ENCODE results near the gene KLHL29.

Gene KLHL29

GRCh38 chr2:23528690-23529089, 143.7 kb downstream of the KLHL29 start:
- no peak for TF ChIP-seq REST (IDR thresholded peaks at IDR 0.05; ENCODE audit: insufficient read depth in 1 of 2, low read depth in 2 of 2, low read length in 2 of 2)
- no peak for TF ChIP-seq POLR2AphosphoS5 (IDR thresholded peaks at IDR 0.05; ENCODE audit: low read depth, low read length)
- TF ChIP-seq SIN3A (IDR thresholded peaks at IDR 0.05; ENCODE audit: borderline replicate concordance, insufficient read depth, low read length): no peak
- TF ChIP-seq FOXP2 (optimal IDR thresholded peaks at IDR 0.05; ENCODE audit: borderline replicate concordance, extremely low read depth, extremely low read length, insufficient read depth): no peak

- TF ChIP-seq TAF1 (IDR thresholded peaks at IDR 0.05; ENCODE audit: borderline replicate concordance, insufficient read depth, low read length): no peak
- TF ChIP-seq REST (IDR thresholded peaks at IDR 0.05; ENCODE audit: insufficient read depth in 1 of 2, low read depth in 2 of 2, low read length in 2 of 2): no peak
- no peak for TF ChIP-seq FOXP2 (optimal IDR thresholded peaks at IDR 0.05; ENCODE audit: borderline replicate concordance, extremely low read depth, extremely low read length, insufficient read depth)
- TF ChIP-seq SIN3A (IDR thresholded peaks at IDR 0.05; ENCODE audit: borderline replicate concordance, insufficient read depth, low read length): no peak
- no peak for TF ChIP-seq POLR2AphosphoS5 (IDR thresholded peaks at IDR 0.05; ENCODE audit: low read depth, low read length)
Observed at GRCh38 chr2:23529659-23530058, 144.7 kb downstream of the KLHL29 start.

GRCh38 chr2:23530206-23530908, 145.4 kb downstream of the KLHL29 start:
- no peak for TF ChIP-seq REST (IDR thresholded peaks at IDR 0.05; ENCODE audit: insufficient read depth in 1 of 2, low read depth in 2 of 2, low read length in 2 of 2)
- TF ChIP-seq POLR2AphosphoS5 (IDR thresholded peaks at IDR 0.05; ENCODE audit: low read depth, low read length): no peak
- TF ChIP-seq FOXP2 (optimal IDR thresholded peaks at IDR 0.05; ENCODE audit: borderline replicate concordance, extremely low read depth, extremely low read length, insufficient read depth): no peak
- TF ChIP-seq TAF1 (IDR thresholded peaks at IDR 0.05; ENCODE audit: borderline replicate concordance, insufficient read depth, low read length): no peak
- TF ChIP-seq SIN3A (IDR thresholded peaks at IDR 0.05; ENCODE audit: borderline replicate concordance, insufficient read depth, low read length): no peak

GRCh38 chr2:23530909-23531276, 145.9 kb downstream of the KLHL29 start:
- no peak for TF ChIP-seq POLR2AphosphoS5 (IDR thresholded peaks at IDR 0.05; ENCODE audit: low read depth, low read length)
- no peak for TF ChIP-seq FOXP2 (optimal IDR thresholded peaks at IDR 0.05; ENCODE audit: borderline replicate concordance, extremely low read depth, extremely low read length, insufficient read depth)
- TF ChIP-seq TAF1 (IDR thresholded peaks at IDR 0.05; ENCODE audit: borderline replicate concordance, insufficient read depth, low read length): no peak
- TF ChIP-seq SIN3A (IDR thresholded peaks at IDR 0.05; ENCODE audit: borderline replicate concordance, insufficient read depth, low read length): no peak
- TF ChIP-seq REST (IDR thresholded peaks at IDR 0.05; ENCODE audit: insufficient read depth in 1 of 2, low read depth in 2 of 2, low read length in 2 of 2): no peak
